ENCODE data around the gene RAB8B.

DNA sequence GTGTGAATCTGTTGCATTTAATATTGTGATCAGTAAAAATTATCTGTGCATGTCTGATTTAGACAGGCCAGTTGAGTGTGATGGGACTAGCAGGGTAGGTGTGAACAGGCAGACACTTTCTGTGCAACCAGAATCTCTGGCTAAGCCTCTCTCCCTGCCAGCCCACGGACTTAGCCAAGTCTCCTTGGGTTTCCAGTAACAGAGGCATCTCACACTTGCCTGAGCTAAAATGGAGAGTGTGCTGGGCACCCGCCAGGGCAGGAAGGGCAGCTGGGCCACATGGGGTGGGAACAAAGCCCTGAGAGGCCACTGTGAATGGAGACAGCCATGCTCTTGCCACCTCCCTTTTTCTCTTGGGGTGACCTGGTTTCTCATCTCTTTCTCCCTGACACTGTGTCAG is 19.6 kb upstream of the RAB8B start:
- TF ChIP-seq CTCF (IDR thresholded peaks at IDR 0.05): no peak
- no peak for TF ChIP-seq ZFX (IDR thresholded peaks at IDR 0.05; ENCODE audit: borderline replicate concordance)

All from 22Rv1 (cell line).